22Rv1 (cell line): ENCODE data around the gene FADS1.

Experiments
- H3K27ac ChIP-seq: fragments of 450-650 bp; 2 replicates; pipeline ENCODE4 v1.5.1; 2017
- ZFX ChIP-seq: fragments of 450-650 bp; IDR thresholded peaks from 2 replicates; pipeline ENCODE4 v1.6.1; 2017; ENCODE audit warnings: antibody characterized with exemption, borderline replicate concordance
- TF ChIP-seq, protein P1 (sequence below): fragments of 450-650 bp; IDR thresholded peaks from 2 replicates; pipeline ENCODE4 v1.5.1; 2017; ENCODE audit warnings: mild to moderate bottlenecking

FADS1 gene

DNA sequence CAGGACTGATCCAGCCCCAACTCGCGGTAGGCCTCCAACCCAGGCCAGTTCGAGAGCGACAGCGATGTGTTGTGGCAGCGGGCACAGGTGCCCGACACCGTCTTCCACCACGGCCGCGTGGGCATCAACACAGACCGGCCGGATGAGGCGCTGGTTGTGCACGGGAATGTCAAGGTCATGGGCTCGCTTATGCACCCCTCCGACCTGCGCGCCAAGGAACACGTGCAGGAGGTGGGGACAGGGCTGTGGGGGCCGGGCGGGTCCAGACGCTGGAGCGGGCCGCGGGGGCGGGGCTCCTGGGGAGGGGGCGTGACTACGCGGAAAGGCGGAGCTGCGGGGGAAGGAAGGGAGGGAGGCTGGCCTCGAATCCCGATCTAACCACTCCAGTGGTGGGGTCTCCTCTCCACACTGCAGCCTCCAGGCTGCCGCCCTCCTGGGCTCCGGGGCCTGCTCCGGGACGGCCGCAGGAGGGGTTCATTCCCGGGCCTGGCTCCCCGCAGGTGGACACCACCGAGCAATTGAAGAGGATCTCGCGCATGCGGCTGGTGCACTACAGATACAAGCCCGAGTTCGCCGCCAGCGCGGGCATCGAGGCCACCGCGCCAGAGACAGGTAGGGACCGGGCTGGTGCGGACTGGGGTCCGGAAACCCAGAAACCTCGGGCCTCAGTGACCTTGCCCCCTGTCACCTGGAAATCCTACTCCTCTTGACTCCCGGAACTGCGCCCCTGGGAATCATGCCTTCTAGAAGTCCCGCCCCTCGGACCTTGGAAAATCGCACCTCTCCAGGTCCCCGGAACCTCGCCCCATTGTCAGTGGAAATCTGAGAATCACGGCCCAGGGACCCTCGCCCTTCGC, 39.3 kb downstream of the FADS1 start:
- no peak for TF ChIP-seq ZFX
- TF ChIP-seq, protein P1, sequence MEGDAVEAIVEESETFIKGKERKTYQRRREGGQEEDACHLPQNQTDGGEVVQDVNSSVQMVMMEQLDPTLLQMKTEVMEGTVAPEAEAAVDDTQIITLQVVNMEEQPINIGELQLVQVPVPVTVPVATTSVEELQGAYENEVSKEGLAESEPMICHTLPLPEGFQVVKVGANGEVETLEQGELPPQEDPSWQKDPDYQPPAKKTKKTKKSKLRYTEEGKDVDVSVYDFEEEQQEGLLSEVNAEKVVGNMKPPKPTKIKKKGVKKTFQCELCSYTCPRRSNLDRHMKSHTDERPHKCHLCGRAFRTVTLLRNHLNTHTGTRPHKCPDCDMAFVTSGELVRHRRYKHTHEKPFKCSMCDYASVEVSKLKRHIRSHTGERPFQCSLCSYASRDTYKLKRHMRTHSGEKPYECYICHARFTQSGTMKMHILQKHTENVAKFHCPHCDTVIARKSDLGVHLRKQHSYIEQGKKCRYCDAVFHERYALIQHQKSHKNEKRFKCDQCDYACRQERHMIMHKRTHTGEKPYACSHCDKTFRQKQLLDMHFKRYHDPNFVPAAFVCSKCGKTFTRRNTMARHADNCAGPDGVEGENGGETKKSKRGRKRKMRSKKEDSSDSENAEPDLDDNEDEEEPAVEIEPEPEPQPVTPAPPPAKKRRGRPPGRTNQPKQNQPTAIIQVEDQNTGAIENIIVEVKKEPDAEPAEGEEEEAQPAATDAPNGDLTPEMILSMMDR = no peak
- peak overlapping the region; percentile 65 for H3K27ac ChIP-seq

DNA sequence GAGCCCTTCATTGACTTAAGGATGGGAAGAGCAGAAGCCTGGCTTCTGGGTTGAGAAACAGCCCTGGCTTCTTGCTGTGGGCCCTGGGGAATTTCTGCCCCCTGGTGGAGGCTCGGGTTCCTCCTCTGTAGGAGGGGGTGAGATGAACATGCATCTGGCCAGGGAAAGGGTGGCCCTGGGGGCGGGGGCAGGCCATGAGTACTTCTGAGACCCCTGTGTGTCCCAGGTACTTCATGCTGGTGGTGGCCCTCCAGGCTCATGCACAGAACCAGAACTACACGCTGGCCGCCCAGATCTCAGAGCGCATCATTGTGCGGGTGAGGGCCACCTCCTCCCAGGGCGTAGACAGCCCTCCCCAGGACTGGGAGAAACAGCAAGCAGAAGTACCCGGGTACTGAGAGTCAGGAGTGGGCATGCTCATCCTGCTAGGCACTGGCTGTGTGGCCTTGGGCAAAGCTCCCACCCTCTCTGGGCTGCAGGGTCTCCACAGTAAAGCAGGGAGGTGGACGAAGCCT, 40.2 kb downstream of the FADS1 start:
- peak overlapping the region; percentile 65 for H3K27ac ChIP-seq
- TF ChIP-seq ZFX = no peak
- TF ChIP-seq, protein P1 = peak; percentile 82

DNA sequence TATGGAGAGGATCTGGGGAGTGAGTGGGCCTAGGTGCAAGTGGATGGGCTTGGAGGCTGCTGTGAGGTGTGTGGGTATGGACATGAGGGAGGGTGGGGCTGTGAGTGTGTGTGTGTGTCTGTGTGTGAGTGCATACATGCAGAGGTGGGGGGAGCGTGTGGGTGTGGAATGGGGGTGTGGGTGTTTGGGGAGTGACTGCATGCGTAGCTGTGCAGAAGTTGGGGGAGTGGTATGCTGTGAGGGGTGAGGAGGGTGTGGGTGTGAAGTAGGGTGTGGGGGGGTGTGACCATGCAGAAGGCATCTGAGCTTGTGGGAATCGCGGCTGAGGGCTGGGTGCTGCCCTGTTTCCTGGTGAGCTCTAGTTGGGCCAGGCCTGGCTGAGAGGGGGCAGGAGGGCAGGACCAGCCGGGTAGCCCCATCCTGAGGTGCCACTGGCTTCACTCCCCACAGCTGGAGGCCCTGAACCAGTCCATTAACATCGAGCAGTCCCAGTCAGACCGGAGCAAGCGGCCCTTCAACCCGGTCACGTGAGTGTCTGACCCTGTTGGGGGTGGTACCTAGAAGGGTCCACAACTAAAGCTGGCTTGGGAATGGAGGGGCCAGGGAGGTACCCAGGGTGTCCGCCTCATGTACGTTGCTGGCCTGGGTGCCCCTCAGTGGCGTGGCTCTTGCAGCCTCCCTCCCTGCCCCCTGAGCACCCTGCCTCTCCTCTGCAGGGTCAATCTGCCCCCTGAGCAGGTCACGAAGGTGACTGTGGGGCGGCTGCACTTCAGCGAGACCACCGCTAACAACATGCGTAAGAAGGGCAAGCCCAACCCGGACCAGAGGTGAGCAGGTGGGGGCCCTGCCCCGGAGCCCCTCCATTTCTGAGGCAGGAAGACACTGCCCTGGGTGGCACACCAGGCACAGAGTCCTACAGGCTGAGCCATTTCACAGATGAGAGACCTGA, 40.9 kb downstream of the FADS1 start:
- TF ChIP-seq, protein P1 = no peak
- TF ChIP-seq ZFX = no peak
- H3K27ac ChIP-seq = peak overlapping the region; percentile 65

DNA sequence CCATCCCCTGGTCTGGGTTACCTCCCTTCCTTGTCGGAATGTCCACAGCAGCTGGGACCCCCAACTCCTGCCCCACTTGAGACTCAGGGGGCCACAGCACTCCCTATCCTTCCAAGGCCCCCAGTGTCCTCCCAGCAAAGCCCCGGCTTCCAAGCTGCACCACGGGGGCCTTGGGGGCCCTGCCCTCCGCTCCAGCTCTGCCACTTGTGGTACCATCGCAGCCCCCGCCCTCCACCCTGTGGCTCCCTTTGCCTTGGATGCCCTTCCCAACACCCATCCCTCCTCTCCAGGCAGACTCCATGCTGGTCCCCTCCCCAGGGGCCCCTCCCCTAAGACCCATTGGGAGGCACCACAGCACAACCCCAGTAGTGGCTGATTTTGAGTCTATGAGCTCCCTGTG, 41.7 kb downstream of the FADS1 start:
- no peak for TF ChIP-seq ZFX
- TF ChIP-seq, protein P1 = no peak

DNA sequence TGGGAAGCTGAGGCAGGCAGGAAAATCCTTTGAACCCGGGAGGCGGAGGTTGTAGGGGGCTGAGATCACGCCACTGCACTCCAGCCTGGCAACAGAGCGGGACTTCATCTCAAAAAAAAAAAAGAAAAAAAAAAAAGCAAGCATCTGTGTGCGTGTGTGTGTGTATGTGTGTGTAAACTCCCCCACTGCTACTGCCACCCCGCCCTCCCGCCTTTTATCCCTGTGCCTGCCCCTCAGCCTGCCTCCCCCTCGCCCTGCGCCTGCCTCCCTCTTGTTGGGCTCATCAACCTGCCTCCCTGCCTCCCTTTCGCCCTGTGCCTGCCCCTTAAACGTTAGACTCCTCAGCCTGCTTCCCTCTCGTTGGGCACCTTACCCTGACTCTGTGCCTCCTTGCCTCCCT, 42.4 kb downstream of the FADS1 start:
- no peak overlapping the region for H3K27ac ChIP-seq
- TF ChIP-seq, protein P1 = no peak
- no peak for TF ChIP-seq ZFX

More for the DNA sequence above, 41.7 kb downstream of the FADS1 start:
- no peak overlapping the region for H3K27ac ChIP-seq

DNA sequence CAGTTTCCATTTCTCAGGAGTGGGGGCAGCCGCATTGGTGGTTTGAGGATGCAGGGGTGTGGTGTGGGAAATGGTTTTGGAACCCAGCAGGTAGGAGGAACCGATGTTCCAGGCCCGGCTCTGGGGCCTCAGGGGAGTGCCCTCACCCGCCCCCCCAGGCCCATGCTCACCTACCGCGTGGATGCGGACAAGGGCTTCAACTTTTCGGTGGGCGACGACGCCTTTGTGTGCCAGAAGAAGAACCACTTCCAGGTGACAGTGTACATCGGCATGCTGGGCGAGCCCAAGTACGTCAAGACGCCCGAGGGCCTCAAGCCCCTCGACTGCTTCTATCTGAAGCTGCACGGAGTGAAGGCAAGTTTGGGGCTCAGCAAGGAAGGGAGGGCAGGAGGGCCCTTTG, 43.0 kb downstream of the FADS1 start:
- no peak overlapping the region for H3K27ac ChIP-seq
- TF ChIP-seq, protein P1 = no peak
- no peak for TF ChIP-seq ZFX
